PC-3 (cell line): Measurements from ENCODE around the gene NTHL1. TPM values are rescaled to one million over a fixed set of nuclear protein-coding genes. Genes with fewer than 3 reads are reported as not detected.

Experiments
- ATAC-seq: fragments of 200-7000 bp; cut with Tn5 transposase; 2 replicates; pipeline ENCODE4 v1.9.1; 2020; ENCODE audit warnings: mild to moderate bottlenecking, moderate library complexity
- BruUV-seq: library from RNA; stranded (reverse); fragments of 400-500 nt; replicated peaks from 2 replicates; lab custom pipeline; 2021; lab: Mats Ljungman, UMichigan
- CTCF ChIA-PET: fragments of 300-600 bp; sonication (Branson Sonifier 250); formaldehyde crosslinking; loops from one replicate; lab custom pipeline; 2022; ENCODE audit warnings: antibody characterized with exemption; lab: Charles Lee
- POLR2A ChIA-PET: fragments of 300-600 bp; sonication (Branson Sonifier 250); formaldehyde crosslinking; loops from one replicate; lab custom pipeline; 2022; ENCODE audit warnings: antibody characterized with exemption; ENCODE audit not compliant: unreplicated experiment; lab: Charles Lee
- DNase-seq: peaks from one replicate; pipeline ENCODE4 v3.0.0-alpha.2; 2015
- H2AFZ ChIP-seq: fragments of 300-600 bp; sonication (generic); 2 replicates; pipeline ENCODE4 v1.6.0; 2016; ENCODE audit warnings: antibody characterized with exemption, low read length
- H3F3A ChIP-seq: fragments of 300-600 bp; sonication (generic); one replicate; pipeline ENCODE4 v1.6.0; 2017; ENCODE audit warnings: antibody characterized with exemption, low read length, control low read depth, mild to moderate bottlenecking; ENCODE audit not compliant: unreplicated experiment
- H3K27ac ChIP-seq: fragments of 300-600 bp; sonication (generic); 2 replicates; pipeline ENCODE4 v1.5.1; 2016; ENCODE audit warnings: mild to moderate bottlenecking, low read length
- H3K27me3 ChIP-seq: fragments of 300-600 bp; sonication (generic); 2 replicates; pipeline ENCODE4 v1.6.1; 2016; ENCODE audit warnings: low read length, mixed read lengths
- H3K36me3 ChIP-seq: fragments of 300-600 bp; sonication (generic); 2 replicates; pipeline ENCODE4 v1.6.1; 2016; ENCODE audit warnings: low read depth, mixed run types, low read length, mixed read lengths
- H3K4me1 ChIP-seq: fragments of 300-600 bp; sonication (generic); 2 replicates; pipeline ENCODE4 v1.5.1; 2016; ENCODE audit warnings: low read length; ENCODE audit not compliant: insufficient read depth
- H3K4me2 ChIP-seq: fragments of 300-600 bp; sonication (generic); 2 replicates; pipeline ENCODE4 v1.6.0; 2016; ENCODE audit warnings: low read length
- H3K4me3 ChIP-seq: fragments of 300-600 bp; sonication (generic); 2 replicates; pipeline ENCODE4 v1.5.1; 2016; ENCODE audit warnings: mild to moderate bottlenecking, low read length, mixed read lengths
- H3K79me2 ChIP-seq: fragments of 300-600 bp; sonication (generic); 2 replicates; pipeline ENCODE4 v1.6.1; 2017; ENCODE audit warnings: low read length, mixed read lengths
- H3K9ac ChIP-seq: fragments of 300-600 bp; sonication (generic); 2 replicates; pipeline ENCODE4 v1.6.0; 2016; ENCODE audit warnings: mild to moderate bottlenecking, low read length
- H3K9me2 ChIP-seq: fragments of 300-600 bp; sonication (generic); replicated peaks from 2 replicates; pipeline ENCODE4 v1.6.1; 2016; ENCODE audit warnings: mixed run types, low read length, mixed read lengths
- H3K9me3 ChIP-seq: fragments of 300-600 bp; sonication (generic); 2 replicates; pipeline ENCODE4 v1.6.1; 2016; ENCODE audit warnings: low read length, mixed read lengths
- H4K20me1 ChIP-seq: fragments of 300-600 bp; sonication (generic); 2 replicates; pipeline ENCODE4 v1.6.1; 2016; ENCODE audit warnings: low read length, mixed read lengths
- EZH2 ChIP-seq: fragments of 300-600 bp; sonication (generic); IDR thresholded peaks from one replicate; pipeline ENCODE4 v1.6.1; 2017; ENCODE audit warnings: antibody characterized with exemption, mild to moderate bottlenecking, low read length; ENCODE audit not compliant: unreplicated experiment
- EZH2phosphoT487 ChIP-seq: fragments of 300-600 bp; sonication (generic); IDR thresholded peaks from 2 replicates; pipeline ENCODE4 v1.6.1; 2018; ENCODE audit warnings: mild to moderate bottlenecking, antibody characterized with exemption, low read length, borderline replicate concordance
- intact Hi-C: fragments of 100-400 bp; cut with micrococcal nuclease; formaldehyde crosslinking; loops from 2 replicates; pipeline ENCODE4 v1.9.0; 2023
- total RNA-seq: library from RNA; depleted of rRNA; stranded (reverse); fragments of >200 nt; gene quantifications from 2 replicates; pipeline ENCODE4 v1.2.3, GENCODE V29; 2014
- TF ChIP-seq, protein P1 (sequence below): fragments of 300-600 bp; sonication (generic); conservative IDR thresholded peaks from 2 replicates; pipeline ENCODE4 v1.5.1; 2017; ENCODE audit warnings: antibody characterized with exemption, low read depth, mild to moderate bottlenecking, low read length

NTHL1 gene
- total RNA-seq, 1 experiment from 2014 or later = 90.1 TPM

DNA sequence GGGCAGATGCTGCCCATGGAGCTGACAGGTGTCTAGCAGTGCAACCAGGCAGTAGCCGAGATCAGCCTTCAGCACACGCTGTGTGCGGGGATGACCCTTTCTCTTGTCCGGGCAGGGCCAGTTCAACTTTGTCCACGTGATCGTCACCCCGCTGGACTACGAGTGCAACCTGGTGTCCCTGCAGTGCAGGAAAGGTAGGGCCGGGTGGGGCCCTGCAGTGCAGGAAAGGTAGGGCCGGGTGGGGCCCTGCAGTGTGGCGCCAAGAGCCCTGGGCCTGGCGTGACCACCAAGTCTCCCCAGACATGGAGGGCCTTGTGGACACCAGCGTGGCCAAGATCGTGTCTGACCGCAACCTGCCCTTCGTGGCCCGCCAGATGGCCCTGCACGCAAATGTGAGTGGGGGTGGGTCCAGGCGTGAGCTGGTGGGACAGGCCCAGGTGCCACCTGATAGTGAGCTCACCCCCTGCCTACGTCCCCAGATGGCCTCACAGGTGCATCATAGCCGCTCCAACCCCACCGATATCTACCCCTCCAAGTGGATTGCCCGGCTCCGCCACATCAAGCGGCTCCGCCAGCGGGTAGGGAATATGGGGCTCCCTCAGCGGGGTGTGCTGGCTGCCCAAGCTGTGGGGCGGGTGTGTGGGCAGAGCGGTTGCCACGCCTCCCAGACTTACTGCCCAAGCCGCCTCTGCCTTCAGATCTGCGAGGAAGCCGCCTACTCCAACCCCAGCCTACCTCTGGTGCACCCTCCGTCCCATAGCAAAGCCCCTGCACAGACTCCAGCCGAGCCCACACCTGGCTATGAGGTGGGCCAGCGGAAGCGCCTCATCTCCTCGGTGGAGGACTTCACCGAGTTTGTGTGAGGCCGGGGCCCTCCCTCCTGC, 40.4 kb upstream of the NTHL1 start:
- no TSS peak for BruUV-seq
- no peaks in the 10 kb centered on the region for H3F3A ChIP-seq
- no peaks in the 10 kb centered on the region for H3K79me2 ChIP-seq
- H3K9me3 ChIP-seq = no peaks in the 10 kb centered on the region
- DNase-seq = no peak
- TF ChIP-seq EZH2 (no peak), EZH2phosphoT487 (no peak)
- TF ChIP-seq, protein P1, sequence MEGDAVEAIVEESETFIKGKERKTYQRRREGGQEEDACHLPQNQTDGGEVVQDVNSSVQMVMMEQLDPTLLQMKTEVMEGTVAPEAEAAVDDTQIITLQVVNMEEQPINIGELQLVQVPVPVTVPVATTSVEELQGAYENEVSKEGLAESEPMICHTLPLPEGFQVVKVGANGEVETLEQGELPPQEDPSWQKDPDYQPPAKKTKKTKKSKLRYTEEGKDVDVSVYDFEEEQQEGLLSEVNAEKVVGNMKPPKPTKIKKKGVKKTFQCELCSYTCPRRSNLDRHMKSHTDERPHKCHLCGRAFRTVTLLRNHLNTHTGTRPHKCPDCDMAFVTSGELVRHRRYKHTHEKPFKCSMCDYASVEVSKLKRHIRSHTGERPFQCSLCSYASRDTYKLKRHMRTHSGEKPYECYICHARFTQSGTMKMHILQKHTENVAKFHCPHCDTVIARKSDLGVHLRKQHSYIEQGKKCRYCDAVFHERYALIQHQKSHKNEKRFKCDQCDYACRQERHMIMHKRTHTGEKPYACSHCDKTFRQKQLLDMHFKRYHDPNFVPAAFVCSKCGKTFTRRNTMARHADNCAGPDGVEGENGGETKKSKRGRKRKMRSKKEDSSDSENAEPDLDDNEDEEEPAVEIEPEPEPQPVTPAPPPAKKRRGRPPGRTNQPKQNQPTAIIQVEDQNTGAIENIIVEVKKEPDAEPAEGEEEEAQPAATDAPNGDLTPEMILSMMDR = no peak
- H3K4me3 ChIP-seq = no peak overlapping the region
- peaks cover 8% of the 10 kb centered on the region for H3K4me1 ChIP-seq
- no peak overlapping the region for H2AFZ ChIP-seq
- no peak overlapping the region for H3K27ac ChIP-seq
- no peaks in the 10 kb centered on the region for H3K36me3 ChIP-seq
- CTCF ChIA-PET = no interaction called here
- H3K9me2 ChIP-seq = no peaks in the 10 kb centered on the region
- no peak for ATAC-seq
- H4K20me1 ChIP-seq = no peaks in the 10 kb centered on the region
- no peaks in the 10 kb centered on the region for H3K27me3 ChIP-seq
- intact Hi-C loops = no loop called here
- no peak overlapping the region for H3K4me2 ChIP-seq
- POLR2A ChIA-PET = no interaction called here
- no peak overlapping the region for H3K9ac ChIP-seq

DNA sequence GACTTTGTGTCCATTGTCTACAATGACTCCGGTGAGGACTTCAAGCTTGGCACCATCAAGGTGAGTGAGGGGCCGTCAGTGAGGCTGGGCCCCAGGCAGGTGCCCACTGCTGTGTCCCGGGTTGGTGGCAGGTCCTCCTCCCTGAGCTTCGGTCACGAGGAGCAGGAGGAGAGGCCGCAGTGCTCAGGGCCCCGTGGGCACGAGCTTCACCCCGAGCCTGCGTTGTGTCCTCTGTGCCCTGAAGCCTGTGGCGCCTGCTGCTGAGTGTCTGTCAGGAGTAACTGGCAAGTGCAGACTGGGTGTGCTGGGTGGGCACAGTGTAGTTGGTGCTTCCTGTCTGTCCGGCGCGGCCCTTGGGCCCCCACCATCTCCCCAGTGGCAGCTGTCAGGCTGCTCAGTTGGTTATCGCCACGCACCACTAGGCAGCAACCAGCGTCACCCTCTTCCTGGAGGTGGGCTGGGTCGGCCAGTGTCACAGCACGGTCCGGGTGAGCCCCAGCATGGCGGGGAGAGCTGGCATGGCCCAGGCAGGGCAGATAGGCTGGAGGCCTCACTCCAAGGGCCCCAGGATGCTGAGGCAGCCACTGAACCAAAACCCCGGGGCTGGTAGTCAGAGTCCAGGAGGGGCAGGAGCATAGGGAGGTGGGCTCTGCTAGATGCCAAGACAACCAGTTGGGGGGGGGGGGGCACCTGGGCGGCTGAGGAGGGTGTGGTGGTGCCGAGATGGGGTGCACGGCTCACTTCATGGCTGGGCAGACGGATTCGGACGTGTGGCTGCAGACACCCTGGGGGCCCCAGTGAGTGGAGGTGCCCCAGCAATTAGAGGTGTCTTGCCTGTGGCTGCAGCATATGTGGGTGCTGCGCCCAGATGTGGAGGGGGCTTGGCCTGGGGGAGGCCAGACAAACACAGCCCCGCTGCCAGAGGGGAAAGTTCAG, 39.4 kb upstream of the NTHL1 start:
- Histone ChIP-seq H3K36me3 (no peaks in the 10 kb centered on the region), H3K4me3 (no peak overlapping the region), H4K20me1 (no peaks in the 10 kb centered on the region), H3K4me1 (peaks cover 8% of the 10 kb centered on the region), H3K27me3 (no peaks in the 10 kb centered on the region), H3F3A (no peaks in the 10 kb centered on the region), H2AFZ (no peak overlapping the region), H3K9me2 (no peaks in the 10 kb centered on the region), H3K4me2 (no peak overlapping the region), H3K27ac (no peak overlapping the region), H3K79me2 (no peaks in the 10 kb centered on the region), H3K9ac (no peak overlapping the region), H3K9me3 (no peaks in the 10 kb centered on the region)
- ChIA-PET CTCF (no interaction called here), POLR2A (no interaction called here)
- no peak for ATAC-seq
- intact Hi-C loops = no loop called here
- no TSS peak for BruUV-seq
- DNase-seq = no peak
- TF ChIP-seq EZH2phosphoT487 (no peak), EZH2 (no peak)
- TF ChIP-seq, protein P1 = no peak
